ENCODE data around the gene PIK3R5. TPM values are rescaled to one million over a fixed set of nuclear protein-coding genes. Genes with fewer than 3 reads are reported as not detected.

Gene PIK3R5
- total and polyA plus RNA-seq, 2 donors (not counting 3 experiments of a cell fraction or from before 2014, with no cell fraction given), result not detected

DNA sequence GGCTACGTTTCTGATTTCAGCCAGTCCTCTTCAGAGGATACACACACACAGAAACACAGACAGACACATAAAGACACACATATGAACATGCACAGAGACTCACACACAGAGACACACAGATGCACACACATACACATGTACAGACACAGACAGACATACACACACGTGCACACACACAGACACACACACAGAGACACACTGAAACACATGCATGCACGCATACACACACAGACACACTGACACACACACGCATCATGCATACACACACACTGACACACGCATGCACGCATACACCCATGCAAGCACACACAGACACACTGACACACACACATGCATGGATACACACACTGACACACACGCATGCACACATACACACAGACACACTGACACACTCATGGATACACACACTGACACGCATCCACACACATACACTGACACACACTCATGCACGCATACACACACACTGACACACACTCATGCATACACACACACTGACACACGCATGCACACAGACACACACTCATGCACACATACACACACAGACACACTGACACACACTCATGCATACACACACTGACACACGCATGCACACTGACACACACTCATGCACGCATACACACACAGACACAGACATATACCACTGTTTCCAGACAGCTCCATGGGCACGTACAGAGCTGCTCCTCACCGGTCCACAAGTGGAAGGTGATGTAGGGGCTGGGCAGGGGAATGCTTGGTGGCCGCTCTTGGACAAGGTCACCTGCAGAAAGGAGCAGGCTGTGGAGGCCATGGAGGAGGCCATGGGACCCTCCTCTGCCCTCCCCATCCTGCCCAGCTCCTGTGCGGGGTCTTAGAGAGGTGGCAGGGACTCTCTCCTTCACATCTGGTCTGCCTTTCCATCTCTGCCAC, 136.2 kb downstream of the PIK3R5 start:
- H3K9me1 ChIP-seq (replicated peaks; ENCODE audit: control insufficient read depth, extremely low read depth, insufficient read depth, low read length), result no peaks in the 10 kb centered on the region
- no peaks in the 10 kb centered on the region for H3K36me3 ChIP-seq (ENCODE audit: control insufficient read depth in 2 of 2, extremely low read depth in 1 of 2, insufficient read depth in 2 of 2, low read length in 2 of 2)
- intact Hi-C loops (cut with micrococcal nuclease), result no loop called here
- H3K9ac ChIP-seq (replicated peaks; ENCODE audit: extremely low read depth, insufficient read depth, low read length), result no peak overlapping the region
- no peak overlapping the region for H3K27ac ChIP-seq (ENCODE audit: insufficient read depth, low read depth, low read length)
- FAIRE-seq (no peak), DNase-seq (ENCODE audit: low read depth, low spot score) (no peak)
- no peaks in the 10 kb centered on the region for H4K20me1 ChIP-seq (replicated peaks; ENCODE audit: control insufficient read depth, extremely low read depth, insufficient read depth, low read length)
- TF ChIP-seq FOS (IDR thresholded peaks at IDR 0.05; ENCODE audit: borderline replicate concordance, insufficient read depth, low read length) (no peak), MYC (IDR thresholded peaks at IDR 0.05; ENCODE audit: low read depth, low read length) (no peak), POLR2A (IDR thresholded peaks at IDR 0.05; ENCODE audit: low read depth, low read length) (no peak), GATA2 (IDR thresholded peaks at IDR 0.05; ENCODE audit: insufficient read depth, insufficient read length, low read depth, low read length) (no peak), JUN (IDR thresholded peaks at IDR 0.05; ENCODE audit: borderline replicate concordance, insufficient read depth, insufficient read length, low read depth) (no peak), POLR2AphosphoS5 (IDR thresholded peaks at IDR 0.05; ENCODE audit: insufficient read depth, low read depth, low read length) (no peak)
- TF ChIP-seq, protein P1, sequence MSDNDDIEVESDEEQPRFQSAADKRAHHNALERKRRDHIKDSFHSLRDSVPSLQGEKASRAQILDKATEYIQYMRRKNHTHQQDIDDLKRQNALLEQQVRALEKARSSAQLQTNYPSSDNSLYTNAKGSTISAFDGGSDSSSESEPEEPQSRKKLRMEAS (IDR thresholded peaks at IDR 0.05; ENCODE audit: insufficient read depth, insufficient read length), result no peak
- no peaks in the 10 kb centered on the region for H3K27me3 ChIP-seq (ENCODE audit: control insufficient read depth in 2 of 2, insufficient read depth in 2 of 2, low read length in 2 of 2)
- CTCF ChIA-PET, result no interaction called here
- no peaks in the 10 kb centered on the region for H3K9me3 ChIP-seq (replicated peaks; ENCODE audit: control insufficient read depth, insufficient read depth, low read length)
- dilution Hi-C loops (cut with MboI; ENCODE audit: extremely low pct_ligation_motif_present, low sequenced_read_pairs), result no loop called here
- BruUV-seq (replicated peaks), result no TSS peak
- no peaks in the 10 kb centered on the region for H3K4me1 ChIP-seq (ENCODE audit: control insufficient read depth, extremely low read depth, insufficient read depth, low read length)
- H3K4me3 ChIP-seq (replicated peaks in 1 of 3; ENCODE audit: insufficient read depth in 1 of 3, low read depth in 1 of 3, low read length in 3 of 3), result no peak overlapping the region
- POLR2A ChIA-PET, result no interaction called here
- no peak overlapping the region for H2AFZ ChIP-seq (ENCODE audit: low read depth, low read length)
- H3K4me2 ChIP-seq (ENCODE audit: insufficient read depth, low read length), result no peak overlapping the region
- H3K79me2 ChIP-seq (ENCODE audit: control insufficient read depth, insufficient read depth, low read length), result no peaks in the 10 kb centered on the region

Other genes with a start within 250 kb of the PIK3R5 start
- gene CCDC42, start 220.9 kb downstream of the PIK3R5 start, total RNA-seq, result not detected in 2 replicates
- gene CCDC42, start 220.9 kb downstream of the PIK3R5 start, polyA plus RNA-seq, result not detected in 2 replicates
- gene SPDYE4, start 207.2 kb downstream of the PIK3R5 start, total RNA-seq, result not detected in 2 replicates
- gene SPDYE4, start 207.2 kb downstream of the PIK3R5 start, polyA plus RNA-seq, result not detected in 2 replicates
- not detected in 2 replicates for gene MFSD6L, start 166.3 kb downstream of the PIK3R5 start, total RNA-seq
- not detected in 2 replicates for gene MFSD6L, start 166.3 kb downstream of the PIK3R5 start, polyA plus RNA-seq
- gene PIK3R6, start 98.0 kb downstream of the PIK3R5 start, total RNA-seq, result not detected in 2 replicates
- gene PIK3R6, start 98.0 kb downstream of the PIK3R5 start, polyA plus RNA-seq, result not detected in 2 replicates
- gene NTN1, start 55.8 kb upstream of the PIK3R5 start, total RNA-seq, result 0.18 TPM in 2 replicates
- gene NTN1, start 55.8 kb upstream of the PIK3R5 start, polyA plus RNA-seq, result 0.10 and 0.13 TPM in 2 replicates

All from endothelial cell of umbilical vein (primary cell).